ENCODE data around the gene CEBPA. TPM values are rescaled to one million over a fixed set of nuclear protein-coding genes. Genes with fewer than 3 reads are reported as not detected.

Gene CEBPA
- total and polyA plus RNA-seq, 3 donors from 2014 or later, result 3.5 to 5.0 (median 4.7) TPM

GRCh38 chr19:33280351-33280921 is 21.9 kb downstream of the CEBPA start:
- no peaks in the 10 kb centered on the region for H3K4me1 ChIP-seq
- no peak overlapping the region for H3K4me3 ChIP-seq
- H3K9me3 ChIP-seq, result no peaks in the 10 kb centered on the region
- TF ChIP-seq CTCF (IDR thresholded peaks at IDR 0.05) (no peak), POLR2A (IDR thresholded peaks at IDR 0.05) (no peak)
- intact Hi-C loops (cut with DNase I; ENCODE audit: low total_unique reads), result no loop called here
- WGBS, 2 donors, result 81 to 87% methylated on average over 5 to 8 of the region's 8 CpGs
- no peaks in the 10 kb centered on the region for H3K36me3 ChIP-seq (ENCODE audit: low read depth, missing control alignments)
- no peak overlapping the region for H3K27ac ChIP-seq
- no peaks in the 10 kb centered on the region for H3K27me3 ChIP-seq
- DNase-seq, result no peak

DNA sequence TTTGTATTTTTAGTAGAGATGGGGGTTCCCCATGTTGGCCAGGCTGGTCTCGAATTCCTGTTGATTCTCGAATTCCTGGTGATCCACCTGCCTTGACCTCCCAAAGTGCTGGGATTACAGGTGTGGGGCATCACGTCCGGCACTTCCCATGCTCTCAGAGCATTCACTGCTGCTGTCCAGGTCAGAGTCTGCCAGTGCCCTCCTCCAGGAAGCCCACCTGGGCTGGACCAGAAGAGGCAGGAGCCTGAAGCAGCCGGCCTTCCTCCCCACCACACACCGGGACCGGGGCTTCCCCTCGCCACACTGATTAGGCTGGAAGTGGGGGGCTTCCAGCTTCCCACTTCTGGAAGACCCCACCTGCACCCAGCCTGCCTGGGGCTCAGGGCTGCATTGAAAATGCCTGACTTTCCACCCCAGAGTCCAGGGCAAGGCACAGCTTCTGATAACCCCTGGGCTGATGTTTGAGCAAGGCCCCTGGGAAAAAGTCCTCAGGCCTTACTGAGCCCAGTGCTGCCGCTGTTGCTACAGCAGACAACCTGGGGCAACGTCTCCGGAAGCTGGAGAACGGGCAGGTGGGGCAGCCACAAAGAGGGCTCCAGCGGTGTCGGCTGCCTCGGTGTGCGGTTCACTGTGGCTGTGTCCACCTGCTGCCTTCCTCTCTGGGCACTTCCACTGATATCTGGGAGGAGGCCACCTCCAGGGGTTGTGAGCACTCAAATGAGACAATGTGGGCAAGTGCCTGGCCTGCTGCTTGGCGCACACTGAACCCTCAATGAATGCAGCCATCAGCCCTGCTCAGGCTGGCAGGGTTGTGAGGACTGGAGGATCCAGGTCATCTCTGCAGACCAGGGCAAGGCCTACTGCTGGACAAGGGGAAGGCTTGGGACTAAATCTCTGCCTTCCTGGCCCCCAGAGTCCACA is 22.6 kb downstream of the CEBPA start:
- no peaks in the 10 kb centered on the region for H3K36me3 ChIP-seq (ENCODE audit: low read depth, missing control alignments)
- H3K4me1 ChIP-seq, result no peaks in the 10 kb centered on the region
- H3K27ac ChIP-seq, result no peak overlapping the region
- TF ChIP-seq POLR2A (IDR thresholded peaks at IDR 0.05) (no peak), CTCF (IDR thresholded peaks at IDR 0.05) (no peak)
- no peak overlapping the region for H3K4me3 ChIP-seq
- intact Hi-C loops (cut with DNase I; ENCODE audit: low total_unique reads), result no loop called here
- DNase-seq, result no peak
- no peaks in the 10 kb centered on the region for H3K27me3 ChIP-seq
- 94 to 95% methylated on average over 9 to 17 of the region's 17 CpGs for WGBS, 2 donors
- no peaks in the 10 kb centered on the region for H3K9me3 ChIP-seq

DNA sequence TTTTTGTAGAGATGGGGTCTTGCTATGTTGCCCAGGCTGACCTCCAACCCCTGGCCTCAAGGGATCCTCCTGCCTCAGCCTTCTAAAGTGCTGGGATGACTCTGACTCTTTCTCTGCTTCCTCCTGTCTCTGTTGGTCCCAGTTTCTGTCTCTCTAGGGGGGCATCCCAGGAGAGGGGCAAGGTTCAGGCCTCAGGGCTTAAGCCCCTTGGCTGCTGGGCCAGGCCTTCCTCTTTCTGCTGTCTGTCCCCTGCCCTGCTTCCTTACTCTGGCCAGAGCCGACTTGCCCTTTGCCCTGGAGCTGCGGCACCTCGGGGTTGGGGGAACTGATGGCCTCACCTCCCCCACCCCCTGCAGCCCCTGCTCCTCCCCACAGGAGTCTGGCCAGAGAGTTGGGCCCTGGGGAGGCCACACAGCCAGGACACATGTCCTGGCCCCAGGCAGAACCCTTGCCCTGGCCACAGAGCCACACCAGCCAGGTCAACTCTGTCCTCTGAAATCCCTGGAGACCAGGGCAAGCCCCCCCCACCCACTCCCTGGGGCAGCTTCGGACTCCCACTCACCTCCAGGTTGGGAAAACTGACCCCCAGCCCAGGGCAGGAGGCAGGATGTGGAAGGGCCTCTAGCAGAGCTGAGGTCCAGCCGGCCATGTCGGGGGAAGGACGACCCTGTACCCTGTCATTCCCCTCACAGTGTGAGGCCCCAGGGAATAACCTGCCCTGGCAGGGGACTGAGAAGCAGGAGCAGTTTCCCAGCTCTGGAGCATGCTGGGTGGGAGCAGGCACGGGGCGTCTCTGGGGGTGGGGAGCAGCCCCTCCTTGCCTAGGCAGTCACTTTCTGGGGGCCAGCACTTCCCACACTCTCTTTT is 23.7 kb downstream of the CEBPA start:
- peaks cover 3% of the 10 kb centered on the region for H3K4me1 ChIP-seq
- no peak for DNase-seq
- no peaks in the 10 kb centered on the region for H3K9me3 ChIP-seq
- 74 to 98% methylated on average over 6 to 9 of the region's 9 CpGs for WGBS, 2 donors
- H3K36me3 ChIP-seq (ENCODE audit: low read depth, missing control alignments), result no peaks in the 10 kb centered on the region
- intact Hi-C loops (cut with DNase I; ENCODE audit: low total_unique reads), result no loop called here
- no peak overlapping the region for H3K4me3 ChIP-seq
- TF ChIP-seq POLR2A (IDR thresholded peaks at IDR 0.05), result no peak
- TF ChIP-seq CTCF (IDR thresholded peaks at IDR 0.05), result no peak
- H3K27ac ChIP-seq, result no peak overlapping the region
- H3K27me3 ChIP-seq, result no peaks in the 10 kb centered on the region

- intact Hi-C loops (cut with DNase I; ENCODE audit: low total_unique reads), result no loop called here
- Histone ChIP-seq H3K27ac (no peak overlapping the region), H3K36me3 (ENCODE audit: low read depth, missing control alignments) (no peaks in the 10 kb centered on the region), H3K4me3 (no peak overlapping the region), H3K4me1 (peaks cover 9% of the 10 kb centered on the region), H3K27me3 (no peaks in the 10 kb centered on the region), H3K9me3 (no peaks in the 10 kb centered on the region)
- TF ChIP-seq CTCF (IDR thresholded peaks at IDR 0.05), result no peak
- TF ChIP-seq POLR2A (IDR thresholded peaks at IDR 0.05), result no peak
- DNase-seq, result no peak
- WGBS, 2 donors, result 88 to 94% methylated on average over 3 to 4 of the region's 4 CpGs
Observed at GRCh38 chr19:33278023-33278402, 24.3 kb downstream of the CEBPA start.
